Mucosa of descending colon (tissue), 3 donors: Measurements from ENCODE around the gene CHRNA3. TPM values are rescaled to one million over a fixed set of nuclear protein-coding genes. Genes with fewer than 3 reads are reported as not detected.

ENCODE experiments used
- ATAC-seq: fragments of 200-7000 bp; cut with Tn5 transposase; one replicate; pipeline ENCODE4 v1.9.1; 2020; ENCODE audit warnings: mild to moderate bottlenecking, moderate library complexity
- DNase-seq, 3 donors: peaks; one replicate each; pipeline ENCODE4 v3.0.0-alpha.2; 2020
- H3K36me3 ChIP-seq: fragments of 200-600 bp; one replicate; pipeline ENCODE4 v1.8.0; 2021; ENCODE audit warnings: low read depth, mild to moderate bottlenecking
- H3K4me1 ChIP-seq: fragments of 200-600 bp; one replicate; pipeline ENCODE4 v1.8.0; 2021; ENCODE audit warnings: low read depth, mild to moderate bottlenecking
- H3K4me3 ChIP-seq: fragments of 200-600 bp; one replicate; pipeline ENCODE4 v1.8.0; 2021; ENCODE audit warnings: mild to moderate bottlenecking
- H3K9me3 ChIP-seq: fragments of 200-600 bp; one replicate; pipeline ENCODE4 v1.8.0; 2021; ENCODE audit warnings: mild to moderate bottlenecking
- CTCF ChIP-seq: fragments of 200-600 bp; IDR thresholded peaks from one replicate; pipeline ENCODE4 v1.8.0; 2022; ENCODE audit warnings: antibody characterized with exemption, mild to moderate bottlenecking
- intact Hi-C, 2 donors: fragments of 100-400 bp; cut with DNase I in 1 of 2; cut with micrococcal nuclease in 1 of 2; formaldehyde crosslinking; loops; one replicate each; pipeline versions ENCODE4 v1.11.0 to v1.11.1; 2022; cut with DNase I, micrococcal nuclease
- long read RNA-seq, 2 donors: library from polyadenylated mRNA; unstranded; transcript quantifications; one replicate each; pipeline ENCODE4 v2.0.0, GENCODE V29; 2019 to 2021
- total RNA-seq, 3 donors: library from RNA; stranded (reverse); fragmentation: NEBNext Ultra II Directional in 2 of 3; extraction: Animal tissue kit (Norgen Biotek cat#: 25700) in 2 of 3; gene quantifications; one replicate each; pipeline versions ENCODE4 v1.2.1 to v1.2.4, GENCODE V29; 2021 to 2023
- donor health status: DM: no; HTN: no; CAD: no; lungs with moderate emphysema.
- donor health status: DM: no; HTN: no; CAD: no.
- donor health status: DM: no; HTN: yes; CAD: no.

CHRNA3 gene
- 10 to 100 TPM in 1 of 3 donors, 1 to 10 TPM in 2; 1.9 to 13.9 (median 4.8) TPM for total RNA-seq
- long read RNA-seq, donor 1, transcript CHRNA3-201 (6 exons, 3,202 nt) = major isoform, 13 of 17 reads
- long read RNA-seq, donor 1, partial matches to known transcripts = 4 of 17 reads
- long read RNA-seq, donor 1, other reads (novel, unspliced or antisense) = 0 of 17 reads
- long read RNA-seq, donor 2, partial matches to known transcripts = 0 of 3 reads
- long read RNA-seq, donor 2, other reads (novel, unspliced or antisense) = 0 of 3 reads

GRCh38 chr15:78620527-78621421, at the start of gene CHRNA3:
Gene CHRNA3 (minus strand): TSS chr15:78620996. CDS start chr15:78620794, 202 bp downstream.
- no peaks in the 10 kb centered on the region for H3K36me3 ChIP-seq
- DNase-seq = no peak
- no peak for TF ChIP-seq CTCF
- intact Hi-C loops = no loop called here
- ATAC-seq = peak; percentile 16
- H3K4me1 ChIP-seq = peaks cover 10% of the 10 kb centered on the region
- no peaks in the 10 kb centered on the region for H3K9me3 ChIP-seq
- H3K4me3 ChIP-seq = no peak within 1 kb of the TSS

- Histone ChIP-seq H3K9me3 (no peaks in the 10 kb centered on the region), H3K4me3 (no peak overlapping the region), H3K36me3 (no peaks in the 10 kb centered on the region), H3K4me1 (no peaks in the 10 kb centered on the region)
- TF ChIP-seq CTCF = no peak
- ATAC-seq (no peak), DNase-seq (no peak)
- intact Hi-C loops = no loop called here
Observed at GRCh38 chr15:78668987-78669386, 48.2 kb upstream of the CHRNA3 start.

GRCh38 chr15:78667578-78668236, 46.9 kb upstream of the CHRNA3 start:
- Histone ChIP-seq H3K4me1 (no peaks in the 10 kb centered on the region), H3K4me3 (no peak overlapping the region), H3K36me3 (no peaks in the 10 kb centered on the region), H3K9me3 (no peaks in the 10 kb centered on the region)
- ATAC-seq (no peak), DNase-seq (no peak)
- intact Hi-C loops = no loop called here
- no peak for TF ChIP-seq CTCF

GRCh38 chr15:78666010-78666409, 45.2 kb upstream of the CHRNA3 start:
- TF ChIP-seq CTCF = no peak
- no peak overlapping the region for H3K4me3 ChIP-seq
- H3K4me1 ChIP-seq = no peaks in the 10 kb centered on the region
- intact Hi-C loops = no loop called here
- no peak for ATAC-seq
- no peaks in the 10 kb centered on the region for H3K36me3 ChIP-seq
- H3K9me3 ChIP-seq = no peaks in the 10 kb centered on the region
- no peak for DNase-seq

GRCh38 chr15:78663703-78664102, 42.9 kb upstream of the CHRNA3 start:
- DNase-seq (no peak), ATAC-seq (no peak)
- Histone ChIP-seq H3K4me1 (no peaks in the 10 kb centered on the region), H3K4me3 (no peak overlapping the region), H3K36me3 (no peaks in the 10 kb centered on the region), H3K9me3 (no peaks in the 10 kb centered on the region)
- no peak for TF ChIP-seq CTCF
- intact Hi-C loops = no loop called here
